PC-9 (cell line): ENCODE results near the gene BBX.

Experiments used
- EZH2 ChIP-seq: fragments of 200-600 bp; sonication (generic); IDR thresholded peaks from 2 replicates; pipeline ENCODE4 v1.8.0; 2017; ENCODE audit warnings: antibody characterized with exemption, low read depth
- TF ChIP-seq, protein P1 (sequence below): fragments of 200-600 bp; sonication (generic); conservative IDR thresholded peaks from 2 replicates; pipeline ENCODE4 v1.6.1; 2017; ENCODE audit warnings: mixed run types, antibody characterized with exemption, mild to moderate bottlenecking, moderate library complexity

DNA sequence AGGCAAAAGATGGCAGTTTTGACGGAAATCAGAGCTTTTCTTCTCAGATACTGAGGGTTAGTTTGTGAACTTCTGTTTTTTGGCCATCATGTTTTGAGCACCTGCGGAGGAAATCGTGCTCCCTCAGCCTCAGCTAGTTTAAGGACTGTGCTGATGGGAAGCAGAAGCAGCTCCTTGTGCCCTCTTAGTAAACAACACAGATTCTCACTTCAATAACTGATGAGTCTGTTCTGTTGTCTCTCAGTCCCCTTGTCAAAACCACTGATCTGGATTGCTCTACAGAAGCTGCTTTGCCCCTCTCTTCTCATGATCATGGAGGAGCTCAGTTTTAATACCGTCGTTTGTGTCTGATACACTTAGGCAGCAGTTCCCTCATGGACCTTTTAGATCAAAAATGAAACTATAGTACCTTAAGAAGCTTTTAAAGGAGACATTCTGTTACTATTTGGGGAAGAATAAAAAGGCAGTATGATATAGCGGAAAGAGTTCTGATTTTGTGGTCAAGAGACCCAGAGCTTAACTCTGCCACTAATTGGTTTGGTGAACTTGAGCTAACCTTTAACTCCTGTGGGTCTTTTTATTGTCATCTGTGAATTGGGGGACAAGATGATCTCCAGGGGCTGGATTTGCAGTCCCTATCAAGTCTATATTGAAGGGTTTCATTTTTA is 152.6 kb downstream of the BBX start:
- TF ChIP-seq, protein P1, sequence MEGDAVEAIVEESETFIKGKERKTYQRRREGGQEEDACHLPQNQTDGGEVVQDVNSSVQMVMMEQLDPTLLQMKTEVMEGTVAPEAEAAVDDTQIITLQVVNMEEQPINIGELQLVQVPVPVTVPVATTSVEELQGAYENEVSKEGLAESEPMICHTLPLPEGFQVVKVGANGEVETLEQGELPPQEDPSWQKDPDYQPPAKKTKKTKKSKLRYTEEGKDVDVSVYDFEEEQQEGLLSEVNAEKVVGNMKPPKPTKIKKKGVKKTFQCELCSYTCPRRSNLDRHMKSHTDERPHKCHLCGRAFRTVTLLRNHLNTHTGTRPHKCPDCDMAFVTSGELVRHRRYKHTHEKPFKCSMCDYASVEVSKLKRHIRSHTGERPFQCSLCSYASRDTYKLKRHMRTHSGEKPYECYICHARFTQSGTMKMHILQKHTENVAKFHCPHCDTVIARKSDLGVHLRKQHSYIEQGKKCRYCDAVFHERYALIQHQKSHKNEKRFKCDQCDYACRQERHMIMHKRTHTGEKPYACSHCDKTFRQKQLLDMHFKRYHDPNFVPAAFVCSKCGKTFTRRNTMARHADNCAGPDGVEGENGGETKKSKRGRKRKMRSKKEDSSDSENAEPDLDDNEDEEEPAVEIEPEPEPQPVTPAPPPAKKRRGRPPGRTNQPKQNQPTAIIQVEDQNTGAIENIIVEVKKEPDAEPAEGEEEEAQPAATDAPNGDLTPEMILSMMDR = no peak
- no peak for TF ChIP-seq EZH2
